ENCODE measurements around the gene PRSS27.

- TF ChIP-seq CTCF (IDR thresholded peaks at IDR 0.05) (no peak), POLR2A (IDR thresholded peaks at IDR 0.05) (no peak)
Observed at GRCh38 chr16:2689968-2690801, 29.8 kb downstream of the PRSS27 start.

All from lower leg skin (tissue), 3 donors.